K562 (cell line): ENCODE results near the gene TGM3. TPM values are rescaled to one million over a fixed set of nuclear protein-coding genes. Genes with fewer than 3 reads are reported as not detected.

Experiments
- CREBBP ChIP-seq: IDR thresholded peaks from one replicate; pipeline ENCODE4 v1.6.1; 2012; ENCODE audit warnings: low read depth, mild to moderate bottlenecking, control low read depth, inconsistent platforms, low read length
- POLR2A ChIP-seq: fragments of 450-650 bp; conservative IDR thresholded peaks from 2 replicates; pipeline ENCODE4 v1.6.1; 2016
- POLR2G ChIP-seq: fragments of 200-400 bp; formaldehyde crosslinking; IDR thresholded peaks from 2 replicates; pipeline ENCODE4 v1.6.1; 2017; ENCODE audit warnings: low read depth, mild to moderate bottlenecking, antibody characterized with exemption, low read length, moderate library complexity
- ZNF324 ChIP-seq: fragments of 250-450 bp; sonication (Bioruptor Pico); IDR thresholded peaks from 2 replicates; pipeline ENCODE4 v1.4.0; 2020; ENCODE audit warnings: mild to moderate bottlenecking
- polyA plus RNA-seq, 8 experiments: library from polyadenylated mRNA; depleted of rRNA in 4 of 8; stranded (reverse) in 5 of 8; unstranded in 3 of 8; fragments of >200 nt; fragmentation: Nextera tagmentation in 2 of 8; fragmentation: Illumina TruSeq in 1 of 8; extraction: Ambion mirVana in 2 of 8; extraction: Trizol in 1 of 8; gene quantifications; 2 replicates each; pipeline versions ENCODE4 v1.2.1 to v1.2.3, GENCODE V29; 2011 to 2014; ENCODE audit warnings: inconsistent platforms in 1 of 8, missing spikeins in 1 of 8
- total RNA-seq, 7 experiments: library from RNA; depleted of rRNA in 6 of 7; stranded (reverse); fragments of >200 nt in 6 of 7; fragmentation: Illumina TruSeq in 2 of 7; extraction: Trizol in 2 of 7; gene quantifications; 2 replicates each; pipeline versions ENCODE4 v1.2.1 to v1.2.3, GENCODE V29; 2011 to 2021; ENCODE audit warnings: low replicate concordance in 1 of 7
- TF ChIP-seq, protein P1 (sequence below): fragments of 200-600 bp; sonication (generic); IDR thresholded peaks from one replicate; pipeline ENCODE4 v1.6.1; 2012; ENCODE audit warnings: mild to moderate bottlenecking, low read depth, low read length, inconsistent platforms
- TF ChIP-seq, protein P2 (sequence below): fragments of 450-650 bp; formaldehyde crosslinking; IDR thresholded peaks from 2 replicates; pipeline ENCODE4 v1.4.0; 2020; ENCODE audit warnings: mild to moderate bottlenecking, moderate library complexity

TGM3 gene
- total and polyA plus RNA-seq, 9 of the 15 experiments (the other 6 are each of a cell fraction or from before 2014, with no cell fraction given) = not detected

DNA sequence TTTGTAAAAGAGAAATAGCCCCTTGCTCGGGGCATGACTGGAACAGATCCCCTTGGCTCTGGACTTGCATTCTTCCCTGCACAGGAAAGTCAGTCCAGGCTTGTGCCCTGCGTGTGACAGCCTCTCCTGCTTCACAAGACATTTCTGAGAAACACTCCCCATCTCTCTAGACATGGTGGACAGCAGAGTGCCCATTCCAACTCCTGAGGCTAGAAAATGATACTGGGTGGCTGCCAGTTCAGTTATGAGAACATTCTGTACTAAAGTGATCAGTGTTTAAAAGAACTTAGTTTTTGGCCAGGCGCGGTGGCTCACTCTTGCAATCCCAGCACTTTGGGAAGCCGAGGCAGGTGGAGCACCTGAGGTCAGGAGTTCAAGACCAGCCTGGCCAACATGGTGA lies 41.3 kb downstream of the TGM3 start (continued):
- TF ChIP-seq, protein P1, sequence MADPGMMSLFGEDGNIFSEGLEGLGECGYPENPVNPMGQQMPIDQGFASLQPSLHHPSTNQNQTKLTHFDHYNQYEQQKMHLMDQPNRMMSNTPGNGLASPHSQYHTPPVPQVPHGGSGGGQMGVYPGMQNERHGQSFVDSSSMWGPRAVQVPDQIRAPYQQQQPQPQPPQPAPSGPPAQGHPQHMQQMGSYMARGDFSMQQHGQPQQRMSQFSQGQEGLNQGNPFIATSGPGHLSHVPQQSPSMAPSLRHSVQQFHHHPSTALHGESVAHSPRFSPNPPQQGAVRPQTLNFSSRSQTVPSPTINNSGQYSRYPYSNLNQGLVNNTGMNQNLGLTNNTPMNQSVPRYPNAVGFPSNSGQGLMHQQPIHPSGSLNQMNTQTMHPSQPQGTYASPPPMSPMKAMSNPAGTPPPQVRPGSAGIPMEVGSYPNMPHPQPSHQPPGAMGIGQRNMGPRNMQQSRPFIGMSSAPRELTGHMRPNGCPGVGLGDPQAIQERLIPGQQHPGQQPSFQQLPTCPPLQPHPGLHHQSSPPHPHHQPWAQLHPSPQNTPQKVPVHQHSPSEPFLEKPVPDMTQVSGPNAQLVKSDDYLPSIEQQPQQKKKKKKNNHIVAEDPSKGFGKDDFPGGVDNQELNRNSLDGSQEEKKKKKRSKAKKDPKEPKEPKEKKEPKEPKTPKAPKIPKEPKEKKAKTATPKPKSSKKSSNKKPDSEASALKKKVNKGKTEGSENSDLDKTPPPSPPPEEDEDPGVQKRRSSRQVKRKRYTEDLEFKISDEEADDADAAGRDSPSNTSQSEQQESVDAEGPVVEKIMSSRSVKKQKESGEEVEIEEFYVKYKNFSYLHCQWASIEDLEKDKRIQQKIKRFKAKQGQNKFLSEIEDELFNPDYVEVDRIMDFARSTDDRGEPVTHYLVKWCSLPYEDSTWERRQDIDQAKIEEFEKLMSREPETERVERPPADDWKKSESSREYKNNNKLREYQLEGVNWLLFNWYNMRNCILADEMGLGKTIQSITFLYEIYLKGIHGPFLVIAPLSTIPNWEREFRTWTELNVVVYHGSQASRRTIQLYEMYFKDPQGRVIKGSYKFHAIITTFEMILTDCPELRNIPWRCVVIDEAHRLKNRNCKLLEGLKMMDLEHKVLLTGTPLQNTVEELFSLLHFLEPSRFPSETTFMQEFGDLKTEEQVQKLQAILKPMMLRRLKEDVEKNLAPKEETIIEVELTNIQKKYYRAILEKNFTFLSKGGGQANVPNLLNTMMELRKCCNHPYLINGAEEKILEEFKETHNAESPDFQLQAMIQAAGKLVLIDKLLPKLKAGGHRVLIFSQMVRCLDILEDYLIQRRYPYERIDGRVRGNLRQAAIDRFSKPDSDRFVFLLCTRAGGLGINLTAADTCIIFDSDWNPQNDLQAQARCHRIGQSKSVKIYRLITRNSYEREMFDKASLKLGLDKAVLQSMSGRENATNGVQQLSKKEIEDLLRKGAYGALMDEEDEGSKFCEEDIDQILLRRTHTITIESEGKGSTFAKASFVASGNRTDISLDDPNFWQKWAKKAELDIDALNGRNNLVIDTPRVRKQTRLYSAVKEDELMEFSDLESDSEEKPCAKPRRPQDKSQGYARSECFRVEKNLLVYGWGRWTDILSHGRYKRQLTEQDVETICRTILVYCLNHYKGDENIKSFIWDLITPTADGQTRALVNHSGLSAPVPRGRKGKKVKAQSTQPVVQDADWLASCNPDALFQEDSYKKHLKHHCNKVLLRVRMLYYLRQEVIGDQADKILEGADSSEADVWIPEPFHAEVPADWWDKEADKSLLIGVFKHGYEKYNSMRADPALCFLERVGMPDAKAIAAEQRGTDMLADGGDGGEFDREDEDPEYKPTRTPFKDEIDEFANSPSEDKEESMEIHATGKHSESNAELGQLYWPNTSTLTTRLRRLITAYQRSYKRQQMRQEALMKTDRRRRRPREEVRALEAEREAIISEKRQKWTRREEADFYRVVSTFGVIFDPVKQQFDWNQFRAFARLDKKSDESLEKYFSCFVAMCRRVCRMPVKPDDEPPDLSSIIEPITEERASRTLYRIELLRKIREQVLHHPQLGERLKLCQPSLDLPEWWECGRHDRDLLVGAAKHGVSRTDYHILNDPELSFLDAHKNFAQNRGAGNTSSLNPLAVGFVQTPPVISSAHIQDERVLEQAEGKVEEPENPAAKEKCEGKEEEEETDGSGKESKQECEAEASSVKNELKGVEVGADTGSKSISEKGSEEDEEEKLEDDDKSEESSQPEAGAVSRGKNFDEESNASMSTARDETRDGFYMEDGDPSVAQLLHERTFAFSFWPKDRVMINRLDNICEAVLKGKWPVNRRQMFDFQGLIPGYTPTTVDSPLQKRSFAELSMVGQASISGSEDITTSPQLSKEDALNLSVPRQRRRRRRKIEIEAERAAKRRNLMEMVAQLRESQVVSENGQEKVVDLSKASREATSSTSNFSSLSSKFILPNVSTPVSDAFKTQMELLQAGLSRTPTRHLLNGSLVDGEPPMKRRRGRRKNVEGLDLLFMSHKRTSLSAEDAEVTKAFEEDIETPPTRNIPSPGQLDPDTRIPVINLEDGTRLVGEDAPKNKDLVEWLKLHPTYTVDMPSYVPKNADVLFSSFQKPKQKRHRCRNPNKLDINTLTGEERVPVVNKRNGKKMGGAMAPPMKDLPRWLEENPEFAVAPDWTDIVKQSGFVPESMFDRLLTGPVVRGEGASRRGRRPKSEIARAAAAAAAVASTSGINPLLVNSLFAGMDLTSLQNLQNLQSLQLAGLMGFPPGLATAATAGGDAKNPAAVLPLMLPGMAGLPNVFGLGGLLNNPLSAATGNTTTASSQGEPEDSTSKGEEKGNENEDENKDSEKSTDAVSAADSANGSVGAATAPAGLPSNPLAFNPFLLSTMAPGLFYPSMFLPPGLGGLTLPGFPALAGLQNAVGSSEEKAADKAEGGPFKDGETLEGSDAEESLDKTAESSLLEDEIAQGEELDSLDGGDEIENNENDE = no peak
- TF ChIP-seq, protein P2, sequence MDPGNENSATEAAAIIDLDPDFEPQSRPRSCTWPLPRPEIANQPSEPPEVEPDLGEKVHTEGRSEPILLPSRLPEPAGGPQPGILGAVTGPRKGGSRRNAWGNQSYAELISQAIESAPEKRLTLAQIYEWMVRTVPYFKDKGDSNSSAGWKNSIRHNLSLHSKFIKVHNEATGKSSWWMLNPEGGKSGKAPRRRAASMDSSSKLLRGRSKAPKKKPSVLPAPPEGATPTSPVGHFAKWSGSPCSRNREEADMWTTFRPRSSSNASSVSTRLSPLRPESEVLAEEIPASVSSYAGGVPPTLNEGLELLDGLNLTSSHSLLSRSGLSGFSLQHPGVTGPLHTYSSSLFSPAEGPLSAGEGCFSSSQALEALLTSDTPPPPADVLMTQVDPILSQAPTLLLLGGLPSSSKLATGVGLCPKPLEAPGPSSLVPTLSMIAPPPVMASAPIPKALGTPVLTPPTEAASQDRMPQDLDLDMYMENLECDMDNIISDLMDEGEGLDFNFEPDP (CRISPR knock-in tag) = no peak
- TF ChIP-seq POLR2A (no peak), CREBBP (no peak), ZNF324 (no peak), POLR2G (no peak)
